NCI-H2196 treated with DMSO at 0.1 percent for 48 hours (cell line): ENCODE measurements around the gene MKNK1.

ENCODE experiments used
- DNase-seq: peaks from one replicate; lab custom pipeline; 2025; ENCODE audit not compliant: unreplicated experiment; lab: John Stamatoyannopoulos, UW

Gene MKNK1

GRCh38 chr1:46544561-46545240 lies 59.4 kb downstream of the MKNK1 start:
- no peak for DNase-seq

DNA sequence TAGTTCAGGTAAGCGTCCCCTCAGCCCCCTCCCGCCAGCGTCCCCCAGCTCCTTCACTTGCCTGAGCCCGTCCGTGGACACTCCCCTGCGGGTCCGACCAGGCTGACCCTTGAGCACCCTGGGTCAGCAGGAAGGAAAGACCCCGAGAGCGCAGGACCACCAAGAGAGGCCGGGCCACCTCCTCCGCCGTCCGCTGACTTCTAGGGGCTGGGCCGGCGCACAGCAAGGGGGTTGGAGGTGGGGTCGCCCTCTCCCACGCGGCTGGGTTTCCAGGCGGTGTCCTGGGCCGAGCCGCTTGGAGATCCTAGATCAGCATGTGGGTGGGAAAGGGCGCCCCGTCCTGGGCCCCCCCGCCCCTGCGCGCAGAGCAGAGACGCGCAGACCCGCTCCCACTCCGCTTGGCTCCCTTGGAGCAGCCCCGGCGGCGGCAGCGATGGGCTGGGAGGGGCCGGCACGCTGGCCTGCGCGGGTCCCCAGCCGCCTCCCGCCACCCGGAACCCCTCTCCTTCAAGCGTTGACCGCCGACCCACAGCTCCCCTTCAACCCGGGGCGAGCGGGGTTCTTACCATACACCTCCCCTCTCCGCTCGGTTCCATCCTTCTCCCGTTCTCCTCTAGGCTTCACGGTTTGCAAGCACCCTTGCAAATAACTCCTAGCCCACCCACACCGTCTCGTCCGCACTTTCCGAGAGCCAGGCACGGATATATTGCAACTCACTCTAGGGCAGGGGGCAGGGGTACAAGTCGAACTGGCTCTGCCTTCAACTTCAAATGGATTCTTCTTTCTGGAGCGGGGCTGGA lies 60.1 kb downstream of the MKNK1 start:
- DNase-seq, result no peak

GRCh38 chr1:46543382-46543760 lies 60.7 kb downstream of the MKNK1 start:
- no peak for DNase-seq

DNA sequence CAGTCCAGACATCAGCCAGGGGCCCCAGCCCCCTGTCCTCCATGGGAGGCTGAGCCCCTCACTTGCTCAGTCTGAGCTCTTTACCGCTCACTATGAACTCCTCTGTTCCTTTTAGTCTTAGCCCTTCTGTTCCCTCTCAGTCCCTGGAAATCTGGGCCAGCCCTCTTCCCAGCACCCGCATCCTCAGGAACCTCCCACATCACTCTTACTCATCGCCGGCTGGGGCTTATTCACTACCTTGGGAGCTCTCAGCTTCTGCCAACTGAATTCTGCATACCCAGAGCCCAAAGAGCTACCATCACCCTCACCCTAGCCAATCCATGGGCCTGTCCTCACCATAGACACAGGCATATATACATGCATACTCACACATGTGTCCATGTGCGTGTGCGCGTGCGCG lies 64.1 kb downstream of the MKNK1 start:
- no peak for DNase-seq

DNA sequence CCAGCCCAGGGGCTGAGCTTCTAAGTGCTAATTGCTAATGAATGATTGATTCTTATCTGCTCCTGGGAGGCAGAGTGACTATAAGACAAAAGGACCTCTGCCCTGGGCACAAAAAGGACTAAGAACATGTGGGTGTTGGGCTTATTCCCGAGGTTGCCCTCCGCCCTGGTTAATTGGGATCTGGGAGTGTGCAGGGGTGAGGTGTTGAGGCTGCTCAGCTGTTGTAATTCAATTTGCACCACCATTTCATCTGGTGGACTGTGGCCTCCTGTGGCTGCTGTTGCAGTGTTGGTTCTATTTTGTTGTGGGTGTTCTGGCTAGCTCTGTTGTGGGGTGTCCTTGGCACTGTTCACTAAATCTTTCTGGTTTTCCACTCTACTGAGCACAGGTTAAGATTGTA lies 65.9 kb downstream of the MKNK1 start:
- no peak for DNase-seq

- no peak for DNase-seq
Observed at GRCh38 chr1:46537651-46538050, 66.4 kb downstream of the MKNK1 start.

- DNase-seq, result no peak
Observed at GRCh38 chr1:46536527-46536926, 67.5 kb downstream of the MKNK1 start.

- DNase-seq, result no peak
Observed at GRCh38 chr1:46535063-46535462, 69.0 kb downstream of the MKNK1 start.

DNA sequence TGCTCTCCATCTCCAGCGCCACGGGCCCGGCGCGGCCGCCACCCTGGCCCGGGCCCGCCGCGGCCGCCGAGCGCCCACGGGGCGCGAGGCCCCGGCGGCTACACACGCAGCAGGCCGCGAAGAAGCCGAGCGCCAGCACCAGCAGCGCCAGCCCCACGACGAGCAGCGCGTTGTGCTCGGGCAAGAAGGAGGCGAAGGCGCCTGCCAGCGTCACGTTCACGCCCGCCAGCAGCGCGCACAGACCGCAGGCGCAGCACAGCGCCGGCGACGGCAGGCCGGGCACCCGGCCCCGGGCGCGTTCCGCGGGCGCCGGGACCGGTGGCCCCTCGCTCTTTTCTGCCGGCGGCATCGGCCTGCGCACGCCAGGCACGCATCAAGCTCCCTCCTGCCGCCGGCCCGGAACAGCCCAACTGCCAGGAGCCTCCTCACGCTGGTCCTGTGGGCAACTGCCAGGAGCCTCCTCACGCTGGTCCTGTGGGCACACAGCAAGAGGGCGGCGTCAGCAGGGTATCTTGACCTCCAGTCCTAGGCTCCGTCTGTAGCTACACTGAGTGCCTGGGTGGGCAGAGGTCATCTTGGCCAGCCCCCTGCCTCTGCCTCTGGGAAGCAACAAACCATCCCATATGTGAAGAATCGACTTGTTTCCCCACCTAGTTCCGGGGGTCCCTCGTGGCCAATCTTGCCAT lies 70.7 kb downstream of the MKNK1 start:
- no peak for DNase-seq

- no peak for DNase-seq
Observed at GRCh38 chr1:46532498-46533178, 71.4 kb downstream of the MKNK1 start.

DNA sequence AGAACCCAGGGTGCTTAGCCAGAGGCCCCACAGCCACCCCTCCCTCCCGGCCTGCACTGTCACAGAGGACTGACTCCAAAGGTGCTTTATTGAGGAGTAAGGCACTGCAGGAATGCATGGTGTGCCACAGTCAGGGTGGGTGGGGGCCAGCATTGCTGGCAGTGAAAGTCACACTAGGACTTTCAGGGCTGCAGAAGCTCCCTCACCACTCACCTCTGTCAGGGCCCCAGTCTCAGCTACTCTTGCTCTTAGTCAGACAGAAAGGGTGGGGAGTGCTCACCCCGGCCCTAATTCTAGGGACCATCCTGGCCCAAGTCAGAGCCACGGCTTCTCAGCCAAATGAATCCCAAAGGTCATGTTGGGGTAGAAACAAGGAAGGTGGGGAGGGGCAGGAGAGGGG lies 72.0 kb downstream of the MKNK1 start:
- no peak for DNase-seq

DNA sequence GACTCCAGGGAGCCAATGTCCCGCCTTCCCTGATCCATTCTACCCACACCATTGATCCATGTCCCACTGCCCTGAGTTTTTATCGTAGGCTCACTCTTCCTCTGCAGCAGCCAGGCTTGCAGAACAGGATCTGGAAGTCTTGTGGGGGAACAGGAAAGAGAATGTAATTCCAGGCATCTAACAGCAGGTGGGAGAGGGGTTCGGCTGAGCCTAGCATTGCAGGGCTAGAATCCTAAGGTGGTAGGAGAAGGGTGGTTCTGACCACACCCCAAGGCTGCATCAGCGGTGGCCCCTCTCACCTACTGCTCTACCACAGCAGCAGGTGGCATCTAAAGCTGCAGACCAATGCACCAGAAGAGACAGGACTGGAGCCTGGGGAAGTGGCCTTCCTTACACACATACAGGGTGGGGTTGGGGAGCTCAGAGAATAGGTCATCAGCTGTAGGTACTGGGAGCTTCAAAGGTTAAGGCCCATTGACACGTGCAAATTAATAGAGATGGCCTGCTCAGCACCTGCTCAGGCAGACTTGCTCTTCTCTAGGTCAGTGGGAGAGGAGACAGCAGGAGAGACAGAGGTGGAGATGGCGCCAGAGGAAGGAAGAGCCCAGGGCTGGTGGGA lies 73.2 kb downstream of the MKNK1 start:
- no peak for DNase-seq

- DNase-seq, result no peak
Observed at GRCh38 chr1:46530311-46530710, 73.8 kb downstream of the MKNK1 start.

GRCh38 chr1:46529031-46529630 lies 74.9 kb downstream of the MKNK1 start:
- no peak for DNase-seq

DNA sequence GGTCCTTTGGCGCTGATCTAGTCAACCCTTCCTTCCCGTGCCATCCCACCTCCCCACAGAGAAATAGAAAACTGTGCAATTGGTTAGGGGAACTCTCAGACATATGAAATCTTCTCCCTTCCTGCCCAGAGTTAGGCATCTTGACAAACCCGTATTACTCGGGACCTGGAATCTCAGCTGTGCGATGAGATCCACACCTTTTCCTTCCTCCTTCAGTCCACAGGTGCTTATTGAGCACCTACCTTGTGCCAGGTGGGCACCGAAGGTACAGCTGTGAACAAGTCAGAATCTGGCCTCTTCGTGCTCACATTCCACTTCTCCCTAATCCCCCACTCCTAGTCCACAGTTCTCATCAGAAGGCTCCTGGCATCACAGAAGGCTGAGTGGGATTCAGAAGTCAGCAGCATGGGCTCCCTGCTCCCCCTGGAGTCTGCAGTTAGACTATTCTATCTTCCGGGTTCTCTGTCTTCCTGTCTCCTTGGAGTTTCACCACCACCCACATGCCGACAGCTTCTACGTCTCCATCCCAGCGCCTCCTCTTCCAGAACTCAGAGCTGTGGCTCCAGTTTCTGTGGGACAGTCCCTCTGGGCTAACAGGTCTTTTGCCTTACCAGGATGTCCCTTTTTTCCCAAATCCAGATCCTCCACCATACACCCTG lies 75.6 kb downstream of the MKNK1 start:
- no peak for DNase-seq

DNA sequence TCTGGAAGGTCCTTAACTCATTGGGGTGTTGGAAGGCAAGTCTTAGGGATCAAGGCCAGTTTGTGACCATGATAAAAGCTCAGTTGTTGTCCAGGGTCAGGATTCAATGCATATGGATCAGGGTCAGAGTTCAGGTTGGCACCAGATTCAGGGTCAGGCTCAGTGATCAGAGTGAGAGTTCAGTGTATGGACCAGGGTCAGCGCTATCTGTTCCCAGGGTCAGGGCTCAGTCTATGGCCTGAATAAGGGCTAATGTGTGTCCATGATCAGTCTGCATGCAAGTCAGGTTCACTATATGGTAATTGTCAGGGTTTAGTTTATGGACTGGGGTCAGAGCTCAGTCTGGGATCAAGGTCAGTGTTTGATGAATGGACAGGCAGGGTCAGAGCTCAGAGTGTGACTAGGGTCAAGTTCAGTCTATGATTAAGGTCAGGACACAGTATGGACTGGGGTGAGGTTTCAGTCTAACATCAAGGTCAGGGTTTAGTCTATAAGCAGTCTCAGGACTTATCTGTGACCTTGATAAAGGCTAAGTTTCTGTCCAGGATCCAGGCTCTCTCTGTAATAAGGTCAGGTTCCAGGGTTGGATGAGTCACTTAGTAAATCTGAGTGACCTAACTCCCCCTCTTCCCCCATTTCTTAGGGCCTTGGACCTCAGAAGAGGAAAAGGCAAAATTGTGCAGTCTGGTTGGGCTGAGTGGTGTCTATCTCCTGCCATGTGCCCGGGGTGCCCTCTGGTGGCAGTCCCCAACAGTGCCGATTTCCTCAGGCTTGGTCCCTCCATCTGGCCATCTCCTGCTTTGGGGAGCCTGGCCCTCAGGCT lies 76.4 kb downstream of the MKNK1 start:
- peak; percentile 63 for DNase-seq

GRCh38 chr1:46526691-46527291 lies 77.3 kb downstream of the MKNK1 start:
- DNase-seq, result no peak

DNA sequence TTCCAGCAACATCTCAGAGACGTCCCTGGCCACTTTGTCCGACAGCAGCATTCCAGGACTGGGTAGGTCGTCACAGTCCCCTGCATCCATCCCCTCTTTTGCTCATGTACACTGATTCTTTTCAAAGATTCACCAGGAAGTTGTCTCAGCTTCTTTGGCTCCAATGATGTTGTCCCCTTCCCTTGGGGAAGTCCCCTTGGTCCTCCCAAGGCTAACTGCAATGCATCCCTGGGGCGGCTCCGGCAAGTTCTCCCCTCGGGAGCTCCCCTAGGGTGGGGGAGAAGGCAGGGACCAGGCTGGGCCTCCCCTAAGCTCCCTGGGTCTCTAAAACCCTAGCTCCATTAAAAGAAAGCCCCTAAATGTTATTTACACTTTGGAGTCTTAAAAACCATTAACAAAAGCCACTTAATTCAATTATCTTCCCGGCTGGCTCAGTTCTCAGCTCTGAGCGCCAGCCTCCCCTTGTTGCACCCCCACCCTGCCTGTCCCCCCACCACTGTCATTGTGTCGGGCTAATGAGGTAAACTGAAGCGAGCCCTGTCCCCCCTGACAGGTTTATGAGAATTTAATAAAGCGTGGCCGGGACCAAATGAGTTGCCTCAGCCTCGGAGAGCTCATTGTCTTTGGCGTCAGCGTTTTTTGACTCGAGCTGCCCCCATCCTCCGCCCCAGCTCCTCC lies 77.9 kb downstream of the MKNK1 start:
- no peak for DNase-seq
